HG02973 (cell line): ENCODE results near the gene AGBL1.
"Not testable (repeated sequence)": the region's sequence is repeated elsewhere in the genome, so short reads cannot be mapped to it uniquely, and the experiment has no call there.

Source experiments
- ATAC-seq: cut with Tn5 transposase; IDR thresholded peaks from one replicate; pipeline ENCODE4 v1.9.1; 2021; ENCODE audit warnings: moderate library complexity; ENCODE audit not compliant: unreplicated experiment

Gene AGBL1

DNA sequence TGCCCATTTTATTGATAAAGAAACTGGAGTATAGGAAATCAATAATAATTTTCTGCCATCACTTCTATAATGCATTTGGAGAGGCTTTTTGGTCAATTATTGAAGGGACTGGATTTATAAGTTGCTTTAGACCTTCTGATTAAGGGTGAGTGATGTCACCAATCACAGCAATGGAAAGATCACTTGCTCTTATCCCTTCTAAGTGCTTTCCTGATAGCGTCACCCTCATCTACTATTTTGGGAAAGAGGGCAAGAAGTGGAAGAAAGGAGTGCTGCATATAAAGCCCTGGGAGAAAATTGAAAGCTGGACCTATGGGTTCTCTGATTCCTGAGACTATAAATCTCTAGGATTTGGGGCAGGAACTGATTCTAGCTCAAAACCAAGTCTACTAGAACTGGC, 771.3 kb downstream of the AGBL1 start:
- ATAC-seq: no peak

GRCh38 chr15:86852741-86853140, 773.1 kb downstream of the AGBL1 start:
- ATAC-seq: no peak

- ATAC-seq: no peak
Observed at GRCh38 chr15:86854176-86854575, 774.5 kb downstream of the AGBL1 start.

- no peak for ATAC-seq
Observed at GRCh38 chr15:86855307-86856291, 775.9 kb downstream of the AGBL1 start.

- no peak for ATAC-seq
Observed at GRCh38 chr15:86857701-86858100, 778.0 kb downstream of the AGBL1 start.

- no peak for ATAC-seq
Observed at GRCh38 chr15:86863226-86863915, 783.7 kb downstream of the AGBL1 start.

GRCh38 chr15:86865920-86866319, 786.2 kb downstream of the AGBL1 start:
- ATAC-seq: no peak

DNA sequence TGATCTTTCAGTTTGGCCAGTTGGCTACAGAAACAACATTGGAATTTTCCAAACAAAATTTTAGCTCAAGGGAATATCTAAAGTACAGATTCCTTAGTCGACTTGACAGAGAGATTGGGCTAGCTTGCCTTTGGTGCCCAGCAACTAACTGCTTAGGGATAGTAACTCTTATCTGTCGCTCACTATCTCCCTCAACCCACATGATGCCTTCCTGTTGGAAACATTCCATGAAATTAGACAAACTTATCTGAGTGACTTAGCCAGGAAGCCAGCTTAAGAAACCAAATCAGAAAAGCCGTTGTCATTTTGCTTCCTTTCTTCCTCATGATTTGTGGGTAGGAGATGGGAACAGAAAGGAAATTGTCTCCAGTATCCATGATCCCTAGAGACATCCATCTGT, 791.2 kb downstream of the AGBL1 start:
- no peak for ATAC-seq

GRCh38 chr15:86871964-86872363, 792.3 kb downstream of the AGBL1 start:
- ATAC-seq: no peak

- no peak for ATAC-seq
Observed at GRCh38 chr15:86872782-86873181, 793.1 kb downstream of the AGBL1 start.

- ATAC-seq: no peak
Observed at GRCh38 chr15:86875067-86875466, 795.4 kb downstream of the AGBL1 start.

DNA sequence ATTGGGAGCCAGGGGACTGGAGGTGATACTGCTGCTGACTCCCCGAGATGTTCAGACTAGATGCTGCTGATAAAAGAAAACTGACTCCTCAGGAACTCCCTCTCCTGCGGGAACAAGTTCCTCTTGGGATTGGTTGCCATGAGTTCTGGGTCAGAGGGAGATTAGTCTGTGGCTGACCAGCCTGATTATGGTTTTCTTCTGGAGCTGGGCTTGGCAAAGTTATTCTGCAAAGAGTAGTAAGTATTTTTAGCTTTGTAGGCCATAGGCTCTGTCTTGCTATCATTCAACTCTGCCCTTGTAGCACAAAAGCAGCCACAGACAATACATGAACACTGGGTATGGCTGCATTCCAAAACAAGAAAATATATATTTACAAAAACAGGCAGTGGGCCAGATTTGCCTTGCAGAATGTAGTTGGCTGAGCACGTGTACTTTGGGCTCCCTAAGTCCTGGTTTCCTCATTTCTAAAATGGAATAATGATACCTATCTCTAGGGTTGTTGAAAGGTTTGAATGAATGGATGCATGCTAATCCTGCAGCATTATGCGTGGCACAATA, 796.8 kb downstream of the AGBL1 start:
- no peak for ATAC-seq

GRCh38 chr15:86877171-86877631, 797.5 kb downstream of the AGBL1 start:
- no peak for ATAC-seq

GRCh38 chr15:86878844-86879243, 799.2 kb downstream of the AGBL1 start:
- ATAC-seq: not testable (repeated sequence)

GRCh38 chr15:86879250-86880229, 799.9 kb downstream of the AGBL1 start:
- ATAC-seq: no peak

DNA sequence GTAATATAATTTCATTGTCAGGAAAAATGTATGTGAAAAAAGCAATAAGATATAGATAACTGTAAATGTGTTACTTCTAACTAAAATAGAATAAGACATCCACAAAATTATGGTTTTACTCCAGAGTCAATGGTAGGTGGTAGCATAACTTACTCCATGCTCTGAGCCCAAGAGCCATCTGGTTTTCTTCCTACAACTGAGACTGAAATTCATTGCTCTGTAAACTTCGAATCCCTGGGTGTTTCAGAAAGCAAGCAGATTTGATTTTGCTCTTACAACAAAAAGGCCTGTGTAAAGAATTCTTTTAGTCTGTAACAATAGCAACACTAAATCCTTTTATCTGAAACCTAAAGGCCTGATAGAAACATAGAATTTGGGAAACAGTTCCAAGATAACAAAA, 805.9 kb downstream of the AGBL1 start:
- no peak for ATAC-seq

DNA sequence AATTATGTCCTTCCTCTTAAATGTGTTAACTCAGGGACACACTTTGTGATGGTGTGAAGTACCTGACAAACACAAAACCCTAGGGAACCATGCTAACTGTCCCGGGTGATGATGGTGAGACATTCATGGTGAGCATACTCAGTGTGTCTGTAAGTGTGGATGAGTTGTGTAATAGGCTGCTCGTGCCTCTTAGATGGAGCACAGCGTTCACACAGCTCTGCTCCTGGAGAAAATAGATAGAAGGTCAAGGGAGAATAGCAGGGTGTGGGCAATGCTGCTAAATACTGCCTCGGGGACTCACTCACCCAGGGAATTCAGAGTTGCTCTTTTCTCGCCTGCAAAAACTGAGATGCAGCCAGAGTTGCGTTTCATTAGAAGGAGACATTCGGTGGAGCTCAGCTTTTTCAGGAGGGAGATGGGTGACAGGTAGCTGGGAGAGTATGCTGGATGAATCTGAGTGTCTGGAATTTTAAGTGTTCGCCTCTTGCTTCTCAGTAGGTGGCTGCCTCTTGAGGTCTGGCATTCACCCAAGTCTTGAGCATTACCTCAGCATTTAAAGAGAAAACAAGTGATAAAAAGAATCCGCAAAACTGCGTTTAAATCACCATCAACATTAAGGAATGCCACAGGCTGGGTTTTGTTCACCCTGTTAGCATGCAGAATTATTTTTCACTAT, 813.2 kb downstream of the AGBL1 start:
- ATAC-seq: no peak

DNA sequence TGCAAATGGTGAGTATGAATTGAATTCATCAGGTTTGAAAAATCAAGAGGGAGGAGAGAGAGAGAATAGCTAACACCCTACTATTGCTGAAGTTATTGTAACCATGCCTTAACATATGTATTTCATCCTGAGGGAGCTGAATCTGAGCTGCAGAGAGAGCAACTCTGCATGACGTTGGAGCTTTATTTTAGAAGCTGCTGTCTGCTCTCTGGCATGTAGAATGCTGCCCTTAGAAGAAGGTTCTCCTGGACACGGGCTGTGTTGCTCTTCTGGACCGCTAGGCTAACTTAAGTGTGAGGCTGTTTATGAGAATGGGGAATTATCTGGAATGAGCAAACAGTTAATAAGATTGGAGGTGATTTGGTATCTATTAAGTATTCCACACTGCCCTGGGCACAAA, 814.6 kb downstream of the AGBL1 start:
- ATAC-seq: no peak

- no peak for ATAC-seq
Observed at GRCh38 chr15:86903642-86904421, 824.2 kb downstream of the AGBL1 start.
